MM.1S (cell line): ENCODE measurements around the gene PLCG1.

Experiments
- DNase-seq: peaks from one replicate; pipeline ENCODE4 v3.0.0-alpha.2; 2015
- H2AFZ ChIP-seq: fragments of 300-600 bp; sonication (generic); 2 replicates; pipeline ENCODE4 v1.6.0; 2016; ENCODE audit warnings: antibody characterized with exemption, low read length
- H3F3A ChIP-seq: fragments of 300-600 bp; sonication (generic); 2 replicates; pipeline ENCODE4 v1.6.1; 2016; ENCODE audit warnings: mild to moderate bottlenecking, antibody characterized with exemption, low read length, moderate library complexity, mixed read lengths; ENCODE audit not compliant: insufficient read depth
- H3K27ac ChIP-seq: fragments of 300-600 bp; sonication (generic); 2 replicates; pipeline ENCODE4 v1.5.1; 2016; ENCODE audit warnings: mild to moderate bottlenecking, low read length
- H3K27me3 ChIP-seq: fragments of 300-600 bp; sonication (generic); replicated peaks from 2 replicates; pipeline ENCODE4 v1.6.0; 2016; ENCODE audit warnings: low read length; ENCODE audit not compliant: insufficient read depth
- H3K36me3 ChIP-seq: fragments of 300-600 bp; sonication (generic); replicated peaks from 2 replicates; pipeline ENCODE4 v1.6.1; 2016; ENCODE audit warnings: mild to moderate bottlenecking, low read length, mixed read lengths; ENCODE audit not compliant: insufficient read depth
- H3K4me1 ChIP-seq: fragments of 300-600 bp; sonication (generic); 2 replicates; pipeline ENCODE4 v1.6.1; 2016; ENCODE audit warnings: low read length, mixed read lengths
- H3K4me2 ChIP-seq: fragments of 300-600 bp; sonication (generic); 2 replicates; pipeline ENCODE4 v1.6.0; 2016; ENCODE audit warnings: low read depth, low read length
- H3K4me3 ChIP-seq: fragments of 300-600 bp; sonication (generic); 2 replicates; pipeline ENCODE4 v1.5.1; 2016; ENCODE audit warnings: low read length, mixed read lengths
- H3K79me2 ChIP-seq: fragments of 300-600 bp; sonication (generic); 2 replicates; pipeline ENCODE4 v1.6.1; 2016; ENCODE audit warnings: mixed run types, low read length, mixed read lengths
- H3K9ac ChIP-seq: fragments of 300-600 bp; sonication (generic); 2 replicates; pipeline ENCODE4 v1.6.1; 2016; ENCODE audit warnings: low read length, mixed read lengths
- H3K9me2 ChIP-seq: fragments of 300-600 bp; sonication (generic); replicated peaks from 2 replicates; pipeline ENCODE4 v1.6.1; 2016; ENCODE audit warnings: mild to moderate bottlenecking, low read length, mixed read lengths; ENCODE audit not compliant: insufficient read depth
- H3K9me3 ChIP-seq: fragments of 300-600 bp; sonication (generic); replicated peaks from 2 replicates; pipeline ENCODE4 v1.6.1; 2016; ENCODE audit warnings: mild to moderate bottlenecking, low read length, mixed read lengths; ENCODE audit not compliant: insufficient read depth
- H4K20me1 ChIP-seq: fragments of 300-600 bp; sonication (generic); 2 replicates; pipeline ENCODE4 v1.6.1; 2016; ENCODE audit warnings: mild to moderate bottlenecking, low read length, moderate library complexity, mixed read lengths; ENCODE audit not compliant: insufficient read depth
- EZH2 ChIP-seq: fragments of 300-600 bp; sonication (generic); optimal IDR thresholded peaks from 2 replicates; pipeline ENCODE3; 2017; ENCODE audit warnings: low read depth, mild to moderate bottlenecking, antibody characterized with exemption, low read length, mixed read lengths
- EZH2phosphoT487 ChIP-seq: fragments of 300-600 bp; sonication (generic); IDR thresholded peaks from 2 replicates; pipeline ENCODE4 v1.6.1; 2018; ENCODE audit warnings: antibody characterized with exemption, low read length
- TF ChIP-seq, protein P1 (sequence below): fragments of 300-600 bp; sonication (generic); IDR thresholded peaks from 2 replicates; pipeline ENCODE4 v1.5.1; 2016; ENCODE audit warnings: antibody characterized with exemption, low read length, mixed read lengths

Gene PLCG1

GRCh38 chr20:41108531-41108930 lies 28.8 kb upstream of the PLCG1 start:
- H3K27me3 ChIP-seq: no peaks in the 10 kb centered on the region
- no peak for TF ChIP-seq EZH2
- TF ChIP-seq EZH2phosphoT487: no peak
- TF ChIP-seq, protein P1, sequence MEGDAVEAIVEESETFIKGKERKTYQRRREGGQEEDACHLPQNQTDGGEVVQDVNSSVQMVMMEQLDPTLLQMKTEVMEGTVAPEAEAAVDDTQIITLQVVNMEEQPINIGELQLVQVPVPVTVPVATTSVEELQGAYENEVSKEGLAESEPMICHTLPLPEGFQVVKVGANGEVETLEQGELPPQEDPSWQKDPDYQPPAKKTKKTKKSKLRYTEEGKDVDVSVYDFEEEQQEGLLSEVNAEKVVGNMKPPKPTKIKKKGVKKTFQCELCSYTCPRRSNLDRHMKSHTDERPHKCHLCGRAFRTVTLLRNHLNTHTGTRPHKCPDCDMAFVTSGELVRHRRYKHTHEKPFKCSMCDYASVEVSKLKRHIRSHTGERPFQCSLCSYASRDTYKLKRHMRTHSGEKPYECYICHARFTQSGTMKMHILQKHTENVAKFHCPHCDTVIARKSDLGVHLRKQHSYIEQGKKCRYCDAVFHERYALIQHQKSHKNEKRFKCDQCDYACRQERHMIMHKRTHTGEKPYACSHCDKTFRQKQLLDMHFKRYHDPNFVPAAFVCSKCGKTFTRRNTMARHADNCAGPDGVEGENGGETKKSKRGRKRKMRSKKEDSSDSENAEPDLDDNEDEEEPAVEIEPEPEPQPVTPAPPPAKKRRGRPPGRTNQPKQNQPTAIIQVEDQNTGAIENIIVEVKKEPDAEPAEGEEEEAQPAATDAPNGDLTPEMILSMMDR: no peak
- H3K79me2 ChIP-seq: no peaks in the 10 kb centered on the region
- H3K9me3 ChIP-seq: no peaks in the 10 kb centered on the region
- no peaks in the 10 kb centered on the region; the same call in 1 of the 2 replicates for H3K36me3 ChIP-seq
- H3K9me2 ChIP-seq: no peaks in the 10 kb centered on the region
- H3K4me1 ChIP-seq: no peaks in the 10 kb centered on the region
- no peak overlapping the region for H3K4me2 ChIP-seq
- H3F3A ChIP-seq: no peaks in the 10 kb centered on the region
- DNase-seq: no peak
- H3K27ac ChIP-seq: no peak overlapping the region
- no peak overlapping the region for H3K9ac ChIP-seq
- no peak overlapping the region for H2AFZ ChIP-seq
- H3K4me3 ChIP-seq: no peak overlapping the region
- no peaks in the 10 kb centered on the region for H4K20me1 ChIP-seq

- TF ChIP-seq EZH2: no peak
- TF ChIP-seq EZH2phosphoT487: no peak
- TF ChIP-seq, protein P1: no peak
- Histone ChIP-seq H3K27ac (no peak overlapping the region), H3K9me3 (no peaks in the 10 kb centered on the region), H3K27me3 (no peaks in the 10 kb centered on the region), H3K4me1 (no peaks in the 10 kb centered on the region), H3K36me3 (no peaks in the 10 kb centered on the region; the same call in 1 of the 2 replicates), H4K20me1 (no peaks in the 10 kb centered on the region), H3K4me2 (no peak overlapping the region), H3K79me2 (no peaks in the 10 kb centered on the region), H3K9me2 (no peaks in the 10 kb centered on the region), H3K9ac (no peak overlapping the region), H3K4me3 (no peak overlapping the region), H3F3A (no peaks in the 10 kb centered on the region), H2AFZ (no peak overlapping the region)
- no peak for DNase-seq
Measured at GRCh38 chr20:41110012-41110411, 27.3 kb upstream of the PLCG1 start.

GRCh38 chr20:41110930-41111577 lies 26.3 kb upstream of the PLCG1 start:
- DNase-seq: no peak
- H3K36me3 ChIP-seq: peaks cover 8% of the 10 kb centered on the region; the same call in 1 of the 2 replicates
- H3K27ac ChIP-seq: no peak overlapping the region
- H3K9ac ChIP-seq: no peak overlapping the region
- H4K20me1 ChIP-seq: no peaks in the 10 kb centered on the region
- no peaks in the 10 kb centered on the region for H3F3A ChIP-seq
- H3K79me2 ChIP-seq: no peaks in the 10 kb centered on the region
- no peaks in the 10 kb centered on the region for H3K9me3 ChIP-seq
- H3K27me3 ChIP-seq: no peaks in the 10 kb centered on the region
- TF ChIP-seq, protein P1: no peak
- no peak for TF ChIP-seq EZH2
- no peak for TF ChIP-seq EZH2phosphoT487
- H3K4me1 ChIP-seq: no peaks in the 10 kb centered on the region
- H3K4me2 ChIP-seq: no peak overlapping the region
- no peak overlapping the region for H3K4me3 ChIP-seq
- H2AFZ ChIP-seq: no peak overlapping the region
- no peaks in the 10 kb centered on the region for H3K9me2 ChIP-seq
